GM19239 (cell line): ENCODE measurements around the gene DPYSL5.
A peak's percentile ranks its signal among the peaks of the same experiment; 100 is the strongest.

Source experiments
- DNase-seq: peaks from one replicate; pipeline ENCODE4 v3.0.0; 2011; ENCODE audit warnings: low spot score; ENCODE audit not compliant: insufficient read length
- FAIRE-seq: peaks from 2 replicates; lab custom pipeline; 2011; peaks lifted over from hg19 to GRCh38; lab: Jason Lieb, UNC

DPYSL5 gene

DNA sequence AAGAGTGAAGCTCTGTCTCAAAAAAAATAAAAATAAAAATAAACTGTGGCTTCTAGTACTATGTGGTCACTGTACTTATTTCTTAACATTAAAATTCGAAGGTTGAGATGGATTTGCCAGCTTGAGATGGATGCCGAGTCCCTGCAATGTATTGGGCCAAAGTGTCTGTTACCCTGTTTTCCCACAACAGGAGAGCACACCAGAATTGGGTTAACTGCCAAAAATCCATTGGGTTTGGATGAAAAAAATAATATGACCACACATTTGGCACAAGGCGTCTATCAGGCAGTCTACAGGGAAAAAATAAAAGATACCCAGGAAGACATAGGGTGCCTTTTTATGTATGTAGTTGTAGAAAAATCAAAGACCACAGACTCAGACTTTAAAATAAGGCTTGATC, 103.3 kb downstream of the DPYSL5 start:
- FAIRE-seq: no peak

DNA sequence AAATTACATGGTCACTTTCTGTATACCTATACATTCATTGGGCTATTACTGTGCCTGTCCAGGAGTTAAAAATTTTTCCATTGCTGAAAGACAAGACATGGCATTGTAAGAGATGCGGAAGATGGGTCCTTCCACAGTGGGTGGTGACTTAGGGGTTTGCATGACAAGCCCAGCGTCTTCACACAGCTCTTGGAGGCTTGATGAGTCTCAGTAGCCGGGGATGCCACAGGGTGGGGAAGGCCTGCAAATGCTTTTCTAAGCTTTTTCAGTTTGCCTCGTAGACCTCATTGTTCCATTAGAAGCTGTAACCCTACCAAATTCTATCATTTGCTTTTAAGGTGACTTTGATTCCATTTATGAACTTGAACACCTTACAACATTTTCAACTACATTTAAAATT, 104.4 kb downstream of the DPYSL5 start:
- FAIRE-seq: no peak

More for the DNA sequence above, 103.3 kb downstream of the DPYSL5 start:
- no peak for DNase-seq

DNA sequence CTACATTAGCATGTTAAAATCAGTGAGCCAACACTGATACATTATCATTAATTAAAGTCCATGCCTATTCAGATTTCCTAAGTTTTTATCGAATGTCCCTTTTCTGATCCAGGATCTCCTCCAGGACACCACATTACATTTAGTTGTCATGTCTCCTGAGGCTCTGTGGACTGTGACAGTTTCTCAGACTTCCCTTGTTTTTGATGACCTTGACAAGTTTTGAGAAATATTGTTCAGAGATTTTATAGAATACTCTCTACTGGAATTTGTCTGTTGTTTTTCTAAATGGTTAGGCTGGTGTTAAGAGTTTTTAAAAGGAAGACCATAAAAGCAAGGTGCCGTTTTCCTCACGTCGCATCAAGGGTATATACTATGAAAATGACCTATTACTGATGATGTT, 106.2 kb downstream of the DPYSL5 start:
- FAIRE-seq (no peak), DNase-seq (no peak)

More for the DNA sequence above, 104.4 kb downstream of the DPYSL5 start:
- DNase-seq: no peak

DNA sequence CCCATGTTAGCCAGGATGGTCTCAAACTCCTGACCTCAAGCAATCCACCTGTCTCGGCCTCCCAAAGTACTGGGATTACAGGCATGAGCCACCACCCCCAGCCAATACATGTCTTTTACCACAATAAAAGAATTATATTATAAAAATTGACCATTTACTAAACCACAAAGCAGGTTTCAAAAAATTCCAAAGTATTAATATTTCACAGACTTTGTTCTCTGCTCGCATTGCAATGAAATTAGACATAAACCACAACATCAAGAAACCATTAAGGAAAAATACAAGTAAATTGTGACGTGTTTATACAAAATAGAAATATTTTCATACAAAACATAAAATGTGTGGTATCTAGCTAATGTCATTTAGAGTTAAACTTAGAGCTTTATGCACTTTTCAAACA, 109.1 kb downstream of the DPYSL5 start:
- DNase-seq (no peak), FAIRE-seq (no peak)

DNA sequence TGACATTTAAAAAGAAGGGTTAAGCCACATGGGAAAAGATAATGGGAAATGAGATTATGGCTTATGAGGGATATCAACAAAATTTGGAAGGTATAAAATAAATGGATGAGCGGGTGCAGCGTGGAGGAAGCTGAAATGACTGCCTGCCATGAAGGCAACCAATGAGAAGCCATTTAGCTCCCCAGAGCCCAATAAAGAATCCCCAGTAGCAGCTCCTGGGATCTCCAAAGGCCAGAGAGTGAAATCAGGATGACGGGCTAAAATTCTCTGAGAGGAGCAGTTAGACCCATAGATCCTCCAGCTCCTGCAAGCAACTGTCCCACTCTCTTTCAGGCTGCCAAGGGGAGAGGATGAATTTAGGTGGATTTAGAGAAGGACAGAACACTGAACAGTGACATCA, 109.6 kb downstream of the DPYSL5 start:
- DNase-seq: no peak
- no peak for FAIRE-seq

DNA sequence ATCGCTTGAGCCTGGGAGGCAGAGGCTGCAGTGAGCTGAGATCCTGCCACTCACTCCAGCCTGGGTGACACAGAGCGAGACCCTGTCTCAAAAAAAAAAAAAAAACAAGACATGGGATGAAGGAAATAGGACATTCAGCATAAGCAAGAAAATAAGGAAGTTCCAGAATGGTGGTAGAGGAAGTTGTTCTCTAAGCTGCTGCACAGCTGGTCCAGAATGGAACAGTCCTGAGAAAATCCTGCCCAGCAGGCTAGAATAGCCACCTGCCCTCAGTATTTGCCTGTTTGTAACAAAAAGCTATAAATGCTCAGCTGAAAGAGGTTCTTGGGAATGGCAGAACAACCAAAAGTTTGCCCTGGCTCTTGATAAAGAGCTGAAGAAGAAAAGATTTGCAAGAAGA, 111.4 kb downstream of the DPYSL5 start:
- FAIRE-seq (no peak), DNase-seq (no peak)

DNA sequence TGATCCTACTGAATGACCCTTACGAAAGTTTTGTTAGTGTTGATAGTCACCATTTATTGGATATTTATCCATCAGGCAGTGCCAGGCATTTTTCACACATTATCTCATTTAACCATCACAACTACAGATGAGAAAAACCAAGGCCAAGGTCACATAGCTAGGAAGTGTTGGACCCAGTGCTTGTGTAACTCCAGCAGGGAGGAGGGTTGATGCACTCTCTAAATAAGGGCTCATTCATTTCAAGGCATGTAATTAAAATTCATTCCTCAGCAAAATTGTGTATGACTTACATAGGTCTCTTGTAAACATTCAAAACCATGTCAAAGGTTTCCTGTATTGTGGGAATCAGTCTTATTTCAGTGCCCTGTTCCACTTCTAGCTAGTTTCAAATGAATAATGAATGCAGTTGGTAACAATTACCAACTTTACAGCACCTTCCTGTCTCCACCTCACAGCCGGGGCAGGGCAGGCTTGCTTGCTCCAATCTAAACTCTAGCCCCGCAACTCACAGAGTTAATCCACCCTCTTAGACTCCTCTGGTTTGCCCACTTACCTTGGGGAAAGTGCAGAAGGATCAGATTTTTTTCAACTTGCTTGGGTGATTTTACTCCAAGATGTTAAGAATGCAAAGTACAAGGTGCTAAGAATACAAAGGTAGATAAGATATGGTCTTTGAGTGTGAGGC, 116.7 kb downstream of the DPYSL5 start:
- FAIRE-seq (no peak), DNase-seq (no peak)

DNA sequence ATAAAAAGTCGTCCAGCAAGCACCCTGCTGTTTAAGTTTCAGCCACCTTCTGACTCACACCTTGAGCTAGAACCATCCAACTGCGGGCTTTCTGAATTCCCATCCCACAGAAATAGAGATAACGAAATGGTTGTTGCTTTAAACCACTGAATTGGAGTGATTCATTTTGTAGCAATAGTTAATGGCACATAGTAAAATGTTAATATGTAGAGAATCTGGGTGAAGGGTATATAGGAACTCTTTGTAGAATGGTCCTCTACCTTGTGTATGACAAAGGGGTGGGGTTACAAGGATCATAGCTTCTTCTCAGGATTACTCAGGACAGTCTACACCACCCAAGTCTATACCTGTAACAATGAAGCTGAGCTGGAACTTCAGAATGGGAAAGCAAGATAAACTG, 120.1 kb downstream of the DPYSL5 start:
- FAIRE-seq (no peak), DNase-seq (no peak)

DNA sequence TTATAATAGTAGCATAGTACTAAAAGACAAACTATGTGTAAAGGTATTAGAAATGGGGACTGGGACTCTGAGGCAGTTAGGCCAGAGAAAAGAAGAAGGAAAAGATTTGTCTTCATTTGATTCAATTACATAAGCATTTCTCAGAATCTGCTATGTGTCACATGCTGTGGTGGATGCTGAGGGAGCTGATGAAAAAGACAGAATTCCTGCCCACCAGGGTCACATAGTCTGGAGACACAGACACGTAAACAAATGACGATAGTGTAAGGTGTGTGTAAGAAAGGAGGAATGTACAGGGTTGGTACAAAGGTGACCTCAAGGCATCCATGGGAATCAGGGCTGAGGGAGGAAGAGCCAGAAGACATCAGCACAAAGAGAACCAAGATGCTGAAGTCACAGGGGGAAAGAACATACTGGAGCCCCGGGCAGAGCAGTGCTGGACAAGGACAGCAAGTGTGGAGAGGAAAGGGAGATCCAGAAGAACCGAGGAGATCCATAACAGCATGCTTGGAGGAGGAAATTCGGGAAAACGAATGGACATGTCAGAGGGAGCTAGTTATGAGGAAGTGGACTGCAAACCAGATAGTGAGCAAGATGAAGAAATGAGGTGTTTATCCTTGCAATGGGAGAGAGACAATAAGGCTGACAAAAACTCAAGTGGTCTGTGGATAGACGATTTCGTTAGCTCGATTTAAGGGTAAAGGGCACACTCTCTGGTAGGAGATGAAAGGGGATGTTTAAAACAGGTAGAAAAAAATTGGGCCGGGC, 121.3 kb downstream of the DPYSL5 start:
- FAIRE-seq (no peak), DNase-seq (no peak)

DNA sequence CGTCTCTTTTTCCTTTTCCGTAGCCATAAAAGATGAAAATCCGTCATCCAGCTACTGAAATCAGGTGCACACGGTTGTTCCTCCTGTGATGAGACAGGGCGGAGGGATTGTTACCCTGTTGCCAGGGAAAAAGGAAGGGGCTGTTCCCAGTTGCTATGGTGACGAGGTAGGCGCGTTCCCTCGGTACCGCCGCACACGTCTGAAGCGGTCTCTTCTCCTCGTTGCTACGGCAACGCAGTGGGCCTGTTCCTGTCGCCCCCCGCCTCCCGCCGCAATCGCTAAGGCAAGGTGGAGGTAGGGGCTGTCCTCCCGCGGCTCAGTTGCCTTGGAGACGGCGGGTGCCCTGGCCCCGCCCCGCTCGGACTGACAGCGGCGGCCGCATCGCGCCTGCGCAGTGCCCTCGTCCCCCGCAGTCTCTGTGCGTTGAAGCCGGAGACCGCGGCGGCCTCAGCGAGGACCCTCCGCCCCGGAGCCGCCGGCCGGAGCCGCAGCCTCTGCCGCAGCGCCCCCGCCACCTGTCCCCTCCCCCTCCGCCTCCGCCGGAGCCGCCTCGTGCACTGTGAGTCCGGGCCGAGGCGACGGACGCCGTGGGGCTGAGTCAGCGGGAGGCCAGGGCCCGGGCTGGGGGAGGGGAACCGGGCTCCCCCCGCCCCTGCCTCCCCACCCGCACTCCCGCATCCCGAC, 122.5 kb downstream of the DPYSL5 start, which contains the start of gene MAPRE3:
TSS of gene MAPRE3 (plus strand) at position 394 of the 684 bp plus-strand sequence. CDS start 51,582 bp downstream, outside the sequence.
- peak; percentile 82 for DNase-seq
- FAIRE-seq: no peak

DNA sequence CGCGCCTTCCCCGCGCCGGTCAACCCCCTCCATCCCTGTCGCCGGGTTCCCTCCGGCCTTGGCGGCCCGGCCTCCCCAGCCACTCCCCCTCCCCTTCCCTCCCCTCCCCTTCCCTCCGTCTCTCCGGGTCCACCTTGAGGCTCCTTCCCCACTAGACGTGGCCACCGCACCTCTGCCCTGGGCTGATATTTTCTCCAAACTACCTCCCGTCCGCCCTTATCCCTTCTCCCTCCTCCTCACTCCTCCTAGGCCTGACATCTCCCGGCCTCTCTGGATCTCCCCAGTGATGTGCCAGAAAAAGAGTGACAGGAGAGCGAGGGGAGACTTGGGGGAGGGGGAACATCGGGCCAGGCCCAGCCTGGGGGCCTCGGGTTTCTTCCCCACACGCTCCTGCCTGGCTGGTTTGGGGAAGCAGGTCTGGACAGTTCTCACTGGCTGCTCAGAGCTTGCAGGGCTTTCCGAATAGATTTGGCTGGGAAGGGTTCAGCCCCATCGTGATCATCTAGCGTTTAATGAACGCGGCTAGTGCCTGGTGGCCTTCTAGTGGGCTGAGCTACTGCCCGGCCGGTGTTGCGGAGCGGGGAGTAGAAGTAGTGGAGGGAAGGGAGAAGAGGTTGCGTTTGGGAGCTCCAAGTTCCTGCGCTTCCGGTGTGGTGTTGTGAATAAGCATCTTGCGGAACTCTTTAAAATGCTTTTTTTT, 123.1 kb downstream of the DPYSL5 start:
- FAIRE-seq (no peak), DNase-seq (no peak)

DNA sequence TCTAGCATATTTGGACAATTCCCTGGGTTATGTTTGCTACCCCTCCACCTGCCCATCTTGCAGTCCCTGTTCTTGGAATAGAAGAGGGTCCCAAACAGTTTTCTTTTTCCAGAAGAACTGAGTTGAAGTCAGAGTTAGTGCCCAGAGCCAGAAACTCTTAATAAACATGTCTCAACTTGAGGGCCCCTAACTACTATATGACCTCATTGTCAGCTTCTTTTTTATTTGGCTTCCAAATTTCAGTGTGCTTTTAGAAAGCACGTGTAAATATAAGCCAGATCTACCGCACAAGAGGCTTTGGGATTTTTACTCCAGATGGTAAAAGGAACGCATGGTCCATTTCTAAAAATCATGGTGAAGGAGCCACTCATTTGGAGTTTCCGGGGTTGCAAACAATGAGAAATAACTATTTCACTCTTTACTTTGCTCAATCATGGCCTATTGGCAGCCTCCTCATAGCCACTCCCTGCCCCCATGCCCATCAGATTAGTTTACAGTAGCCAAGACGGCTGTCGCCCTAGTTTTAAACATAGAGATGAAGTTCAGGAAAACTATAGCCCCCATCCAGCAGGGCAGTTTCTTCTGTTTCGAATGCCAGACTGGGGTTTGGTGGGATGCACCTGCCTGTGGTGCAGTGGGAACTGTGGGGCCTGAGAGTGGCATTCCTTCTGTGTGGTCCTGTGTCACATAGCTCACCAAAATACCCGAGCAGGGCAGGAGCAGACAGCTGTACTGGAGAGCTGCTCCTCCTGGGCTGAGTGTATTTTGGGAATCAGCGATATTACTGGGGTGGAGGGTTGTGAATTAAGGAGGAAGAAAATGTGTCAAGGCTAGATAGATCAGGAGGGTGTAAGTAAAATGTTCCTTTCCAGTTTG, 124.2 kb downstream of the DPYSL5 start:
- DNase-seq (no peak), FAIRE-seq (no peak)

DNA sequence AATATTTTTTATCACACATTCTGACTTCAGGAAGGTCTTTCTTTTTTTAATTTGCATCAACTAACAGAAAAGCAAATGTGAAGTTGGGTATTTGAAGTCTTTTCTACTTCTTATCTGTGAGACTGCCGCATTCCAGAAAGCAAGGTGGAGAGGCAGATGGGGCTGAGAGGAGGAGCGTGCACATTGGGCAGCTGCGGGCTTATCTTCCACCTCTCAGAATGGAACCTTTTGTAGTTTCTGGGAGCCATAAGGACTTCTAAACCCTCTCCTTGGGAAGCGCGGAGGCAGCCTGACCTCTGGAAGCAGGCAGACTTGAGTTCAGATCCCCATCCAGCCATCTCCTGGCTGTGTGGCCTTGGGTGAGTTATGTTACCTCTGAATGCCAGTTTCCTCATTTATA, 126.4 kb downstream of the DPYSL5 start:
- DNase-seq: no peak
- no peak for FAIRE-seq

DNA sequence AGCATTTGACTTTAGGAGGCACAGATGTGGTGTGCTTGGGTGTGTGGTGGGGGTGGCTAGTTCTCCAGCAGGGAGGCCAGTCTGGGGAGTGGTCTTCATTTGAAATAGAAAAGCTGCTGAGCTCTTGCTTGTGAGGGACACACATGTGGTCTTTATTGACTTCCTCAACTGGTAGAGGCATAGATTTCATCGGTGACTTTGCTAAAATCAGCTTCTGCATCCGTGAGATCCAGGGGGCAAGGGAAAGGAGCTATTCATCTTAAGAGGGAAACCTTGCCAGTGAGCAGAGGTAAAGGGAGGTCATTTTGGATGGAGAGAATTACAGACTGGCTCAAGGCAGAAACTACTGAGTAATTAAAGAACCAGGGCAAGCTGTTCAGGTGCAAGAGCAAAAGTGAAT, 127.2 kb downstream of the DPYSL5 start:
- FAIRE-seq (no peak), DNase-seq (no peak)

DNA sequence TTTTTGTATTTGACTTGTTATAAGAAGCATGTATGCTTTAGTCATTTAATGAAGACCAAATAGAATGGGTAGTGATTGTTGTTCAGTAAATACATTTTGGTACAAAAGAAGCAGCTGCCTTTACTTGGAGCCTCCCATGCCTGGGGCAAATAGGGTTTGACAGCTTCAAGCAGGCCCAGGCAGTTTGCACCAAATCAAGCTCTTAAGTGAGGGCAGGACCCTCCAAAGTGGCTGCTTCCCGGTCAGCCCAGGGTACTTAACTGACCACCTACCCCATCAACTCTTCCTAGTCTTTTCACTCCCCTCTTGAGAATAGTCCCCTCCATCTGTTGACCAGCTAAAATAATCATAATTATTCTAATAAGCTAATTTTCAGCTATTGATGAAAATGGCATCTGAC, 127.7 kb downstream of the DPYSL5 start:
- DNase-seq: no peak
- no peak for FAIRE-seq

DNA sequence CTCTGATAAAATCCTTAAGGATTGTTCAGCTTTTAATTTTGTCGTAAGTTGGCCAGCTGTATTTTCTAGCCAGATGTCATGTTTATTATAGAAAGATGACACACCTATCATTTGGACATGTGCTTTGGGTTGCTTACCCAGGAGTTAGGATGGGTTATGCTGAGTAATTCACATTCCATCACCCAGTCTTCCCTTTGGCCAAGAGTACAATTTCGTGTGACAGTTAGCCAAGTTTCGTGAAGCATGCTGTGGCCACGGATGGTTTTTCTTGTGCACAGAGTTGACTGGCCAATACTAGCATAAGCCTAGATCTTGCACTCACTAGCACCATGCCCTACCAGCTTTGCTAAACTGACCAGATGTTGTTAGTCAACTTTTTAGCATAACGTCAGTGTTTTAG, 128.3 kb downstream of the DPYSL5 start:
- FAIRE-seq: no peak
- DNase-seq: no peak

DNA sequence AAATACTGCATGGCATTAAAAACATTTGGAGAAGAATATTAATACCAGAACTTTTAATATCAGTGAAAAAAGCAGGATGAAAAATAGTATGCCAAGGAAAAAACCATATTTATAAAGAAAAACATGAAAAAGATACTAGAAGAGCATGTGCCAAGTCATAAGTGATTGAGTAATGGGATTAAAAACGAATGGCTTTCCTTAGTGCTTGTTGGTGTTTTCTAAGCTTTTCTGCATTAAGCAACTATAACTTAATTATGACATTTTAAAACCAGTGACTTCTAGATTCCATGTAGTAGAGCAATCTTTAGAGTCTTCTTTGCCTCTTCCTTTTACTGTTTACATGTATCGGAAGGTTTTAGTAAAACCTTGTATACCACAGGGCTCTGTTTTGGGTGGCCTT, 129.1 kb downstream of the DPYSL5 start:
- DNase-seq: no peak
- no peak for FAIRE-seq

DNA sequence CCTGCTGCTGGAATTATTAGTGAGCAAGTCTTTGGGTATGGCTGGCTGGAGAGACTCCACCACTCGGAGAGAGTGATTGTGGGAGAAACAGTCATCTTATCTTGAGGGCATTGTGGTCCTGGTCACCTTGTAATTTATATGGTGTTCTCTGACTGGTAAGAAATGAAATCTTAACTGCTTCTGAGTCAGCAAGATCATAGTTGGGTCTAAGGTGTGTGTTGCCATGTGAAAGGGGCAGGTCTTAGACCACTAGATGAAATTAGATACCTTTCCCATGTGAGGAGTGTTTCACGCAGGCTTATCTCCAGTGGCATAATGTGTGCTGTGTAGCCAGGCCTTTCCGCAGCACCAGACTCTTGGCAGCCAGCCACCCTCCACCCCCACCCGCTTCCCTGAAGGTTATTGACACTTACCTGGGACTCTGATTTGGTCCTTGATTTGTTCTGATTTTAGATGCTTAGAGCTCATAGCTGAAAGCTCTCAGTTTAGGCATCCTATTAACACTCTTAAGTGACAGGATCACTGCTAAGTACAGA, 130.2 kb downstream of the DPYSL5 start:
- no peak for DNase-seq
- FAIRE-seq: no peak

DNA sequence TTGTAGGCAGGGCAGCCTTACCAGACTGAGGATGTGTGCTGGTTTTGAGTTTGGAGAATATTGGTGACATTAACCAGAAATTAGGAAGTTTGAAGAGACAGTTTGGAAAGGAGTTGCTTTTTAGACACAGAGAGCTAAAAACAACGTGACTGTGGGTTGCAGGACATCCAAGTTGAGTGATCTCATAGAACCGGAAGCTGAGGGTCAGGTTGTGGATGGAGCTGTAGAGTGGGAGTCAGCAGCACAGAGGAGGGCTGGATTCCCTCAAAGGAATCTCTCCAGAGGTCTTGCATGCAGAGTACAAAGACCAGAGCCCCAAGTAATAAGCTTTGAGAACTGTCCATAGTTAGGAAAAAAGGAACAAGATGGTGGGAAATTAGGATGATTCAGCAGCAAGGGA, 131.8 kb downstream of the DPYSL5 start:
- FAIRE-seq (no peak), DNase-seq (no peak)
